IPS-NIHi11 (cell line): ENCODE results near the gene CDV3.

Experiments
- DNase-seq: peaks from one replicate; pipeline ENCODE4 v3.0.0; 2012; ENCODE audit warnings: mixed read lengths, low spot score

Gene CDV3

DNA sequence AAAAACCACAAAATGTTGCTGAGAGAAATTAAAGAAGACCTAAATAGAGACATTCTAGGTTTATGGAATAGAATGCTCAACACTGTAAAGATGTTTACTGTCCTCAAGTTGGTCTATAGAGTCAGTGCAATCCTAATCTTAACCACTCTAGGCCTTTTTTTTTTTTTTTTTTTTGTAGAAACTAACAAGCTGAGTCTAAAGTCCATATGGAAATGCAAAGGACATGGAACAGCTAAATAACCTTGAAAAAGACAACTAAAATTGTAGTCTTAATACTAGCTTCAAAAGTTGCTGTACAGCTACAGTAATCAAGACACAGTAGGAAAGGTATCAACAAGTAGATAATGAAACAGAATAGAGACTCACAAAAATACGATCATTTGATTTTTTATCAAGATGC, 32.9 kb downstream of the CDV3 start:
- no peak for DNase-seq

- no peak for DNase-seq
These were observed 33.4 kb downstream of the CDV3 start for GRCh38 chr3:133606902-133607301.

GRCh38 chr3:133607816-133608215, 34.3 kb downstream of the CDV3 start:
- no peak for DNase-seq

DNA sequence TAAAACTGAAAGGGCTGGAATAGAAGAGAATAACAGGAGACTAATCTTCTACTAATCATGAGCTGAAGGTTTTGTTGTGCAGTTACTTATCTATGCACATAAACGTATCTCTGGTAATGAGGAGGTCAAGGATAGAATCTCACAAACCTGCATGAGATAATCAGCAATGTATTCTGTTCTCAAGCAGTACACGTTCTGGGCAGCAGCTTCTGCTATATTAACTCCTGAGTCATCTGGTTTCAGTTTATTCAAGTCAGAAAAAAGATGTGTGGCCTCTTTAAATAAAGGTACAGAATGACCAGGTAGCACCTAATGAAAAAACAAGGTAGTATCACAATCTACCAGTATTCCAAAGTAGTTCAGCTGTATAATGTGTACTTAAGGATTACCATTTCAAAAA, 34.9 kb downstream of the CDV3 start:
- no peak for DNase-seq

- DNase-seq: no peak
These were observed 36.5 kb downstream of the CDV3 start for GRCh38 chr3:133610031-133610430.

DNA sequence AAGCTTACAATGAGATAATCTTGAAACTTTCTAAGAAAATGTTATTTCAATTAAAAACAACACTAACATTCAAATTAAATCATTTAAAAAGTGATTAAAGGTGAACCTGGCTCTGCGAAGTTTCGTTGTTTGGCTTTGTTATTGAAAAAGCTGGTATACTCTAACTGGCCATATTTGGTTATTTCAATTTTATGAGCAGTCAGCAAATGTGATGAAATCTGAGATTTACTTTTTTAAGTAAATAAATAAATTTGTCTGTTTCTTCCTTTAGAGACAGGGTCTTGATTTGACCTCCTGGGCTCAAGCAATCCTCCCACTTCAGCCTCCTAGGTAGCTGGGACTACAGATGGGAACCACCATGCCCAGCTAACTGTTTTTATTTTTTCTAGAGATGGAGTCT, 38.0 kb downstream of the CDV3 start:
- DNase-seq: no peak

- DNase-seq: no peak
These were observed 46.7 kb downstream of the CDV3 start for GRCh38 chr3:133620066-133620784.

- no peak for DNase-seq
These were observed 54.3 kb downstream of the CDV3 start for GRCh38 chr3:133627789-133628188.

DNA sequence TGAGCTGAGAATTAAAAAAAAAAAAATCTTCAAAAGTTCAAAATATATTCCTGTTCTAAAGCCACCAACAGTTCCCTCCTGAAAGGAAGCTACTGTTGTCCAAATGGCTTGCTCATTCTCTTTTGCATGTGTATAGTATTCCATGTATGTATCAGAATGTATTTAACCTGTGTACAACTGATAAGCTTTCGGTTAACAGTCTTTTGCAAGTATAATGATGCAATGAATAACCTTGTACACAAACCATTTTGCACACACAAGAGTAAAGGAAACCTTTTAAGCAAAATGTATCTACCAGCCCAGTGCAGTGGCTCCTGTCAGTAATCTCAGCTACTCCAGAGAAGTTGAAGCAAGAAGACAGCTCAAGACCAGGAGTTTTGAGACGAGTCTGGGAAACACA, 55.7 kb downstream of the CDV3 start:
- no peak for DNase-seq

DNA sequence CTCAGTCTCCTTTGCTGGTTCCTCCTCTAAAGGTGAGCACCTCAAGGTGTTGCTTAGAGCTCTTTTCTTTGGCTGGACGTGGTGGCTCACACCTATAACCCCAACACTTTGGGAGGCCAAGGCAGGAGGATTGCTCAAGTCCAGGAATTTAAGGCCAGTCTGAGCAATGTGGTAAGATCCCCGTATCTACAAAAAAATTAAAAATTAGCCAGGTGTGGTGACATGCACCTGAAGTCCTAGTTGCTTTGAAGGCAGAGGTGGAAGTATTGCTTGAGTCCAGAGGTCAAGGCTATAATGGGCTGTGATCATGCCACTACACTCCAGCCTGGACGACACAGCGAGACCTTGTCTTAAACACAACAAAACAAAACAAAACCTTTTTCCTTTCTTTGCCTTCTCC, 60.0 kb downstream of the CDV3 start:
- no peak for DNase-seq
